Measurements from ENCODE around the gene TM4SF20.

Gene TM4SF20

DNA sequence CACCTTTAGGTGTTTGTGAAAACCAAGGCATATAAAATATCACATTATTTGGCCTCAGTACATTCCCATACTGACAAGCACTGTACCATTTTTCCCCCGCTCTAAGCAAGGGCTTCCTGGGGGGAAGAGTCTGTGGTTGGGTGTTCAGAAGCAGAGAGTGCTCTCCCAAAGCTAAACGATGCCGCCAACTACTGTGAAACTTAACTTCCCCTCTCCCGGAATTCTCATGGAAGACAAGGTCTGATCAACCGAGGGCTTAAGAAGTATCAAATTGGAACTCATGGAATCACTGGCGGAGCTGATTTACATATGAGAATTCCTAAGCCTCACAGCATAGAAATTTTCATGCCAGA is 54.5 kb downstream of the TM4SF20 start:
- peak overlapping the region; percentile 84 to 86 for H3K4me3 ChIP-seq (replicated peaks in 1 of 2; ENCODE audit: low read depth in 2 of 2, low read length in 2 of 2)
- no peak for DNase-seq (ENCODE audit: low read depth in 2 of 2)
- TF ChIP-seq, protein P1, sequence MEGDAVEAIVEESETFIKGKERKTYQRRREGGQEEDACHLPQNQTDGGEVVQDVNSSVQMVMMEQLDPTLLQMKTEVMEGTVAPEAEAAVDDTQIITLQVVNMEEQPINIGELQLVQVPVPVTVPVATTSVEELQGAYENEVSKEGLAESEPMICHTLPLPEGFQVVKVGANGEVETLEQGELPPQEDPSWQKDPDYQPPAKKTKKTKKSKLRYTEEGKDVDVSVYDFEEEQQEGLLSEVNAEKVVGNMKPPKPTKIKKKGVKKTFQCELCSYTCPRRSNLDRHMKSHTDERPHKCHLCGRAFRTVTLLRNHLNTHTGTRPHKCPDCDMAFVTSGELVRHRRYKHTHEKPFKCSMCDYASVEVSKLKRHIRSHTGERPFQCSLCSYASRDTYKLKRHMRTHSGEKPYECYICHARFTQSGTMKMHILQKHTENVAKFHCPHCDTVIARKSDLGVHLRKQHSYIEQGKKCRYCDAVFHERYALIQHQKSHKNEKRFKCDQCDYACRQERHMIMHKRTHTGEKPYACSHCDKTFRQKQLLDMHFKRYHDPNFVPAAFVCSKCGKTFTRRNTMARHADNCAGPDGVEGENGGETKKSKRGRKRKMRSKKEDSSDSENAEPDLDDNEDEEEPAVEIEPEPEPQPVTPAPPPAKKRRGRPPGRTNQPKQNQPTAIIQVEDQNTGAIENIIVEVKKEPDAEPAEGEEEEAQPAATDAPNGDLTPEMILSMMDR (IDR thresholded peaks at IDR 0.05; ENCODE audit: low read depth, low read length), result no peak

DNA sequence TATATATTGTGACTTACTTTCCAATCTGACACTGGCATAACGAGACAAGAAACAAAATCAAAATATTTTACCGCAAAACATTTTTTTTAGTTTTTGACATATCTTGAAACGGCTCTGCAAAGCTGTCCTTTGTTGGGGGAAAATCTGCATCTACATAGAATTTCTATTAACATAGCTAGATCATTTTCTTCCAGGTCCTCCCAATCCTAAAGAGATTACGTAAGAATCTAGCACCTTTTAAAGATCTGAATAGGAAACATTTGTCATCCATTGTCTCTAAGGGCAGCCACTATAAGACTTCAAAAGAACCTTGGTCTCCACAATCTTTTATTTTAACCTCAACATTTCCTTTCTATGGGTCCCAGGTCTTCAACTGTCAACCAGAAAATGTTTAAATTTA is 55.3 kb downstream of the TM4SF20 start:
- DNase-seq (ENCODE audit: low read depth in 2 of 2), result no peak
- TF ChIP-seq, protein P1 (IDR thresholded peaks at IDR 0.05; ENCODE audit: low read depth, low read length), result no peak
- H3K4me3 ChIP-seq (replicated peaks in 1 of 2; ENCODE audit: low read depth in 2 of 2, low read length in 2 of 2), result no peak overlapping the region

DNA sequence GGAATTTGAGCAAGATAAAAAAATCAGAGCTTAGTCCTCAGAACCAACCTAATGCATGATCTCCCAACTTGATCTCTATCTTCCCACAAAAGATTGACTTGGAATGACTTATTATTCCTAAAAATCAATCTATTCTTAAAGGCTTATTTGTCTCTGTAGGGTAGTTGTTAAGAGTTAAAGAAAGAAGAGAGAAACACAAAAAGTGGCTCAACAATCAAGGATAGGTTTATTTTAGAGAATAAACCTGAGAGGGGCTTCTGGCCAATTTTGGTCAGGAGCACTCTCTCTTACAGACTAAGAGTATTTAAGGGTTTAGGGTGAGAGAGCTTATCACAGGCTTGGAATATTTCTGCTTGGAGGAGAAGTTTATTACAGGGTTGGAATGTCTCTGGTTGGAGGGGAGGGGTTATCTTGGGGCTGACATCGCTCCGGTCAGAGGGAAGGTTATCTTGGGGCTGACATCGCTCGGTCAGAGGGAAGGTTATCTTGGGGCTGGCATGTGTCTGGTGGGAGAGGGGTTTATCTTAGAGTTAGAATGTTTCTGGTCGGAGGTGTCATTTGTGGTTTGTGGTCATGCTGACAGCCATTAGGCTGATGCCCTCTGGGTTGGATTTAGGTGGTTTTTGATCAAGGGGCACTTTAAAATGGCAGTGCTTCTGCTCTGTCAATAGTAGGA is 56.4 kb downstream of the TM4SF20 start:
- TF ChIP-seq, protein P1 (IDR thresholded peaks at IDR 0.05; ENCODE audit: low read depth, low read length), result no peak
- no peak overlapping the region for H3K4me3 ChIP-seq (replicated peaks in 1 of 2; ENCODE audit: low read depth in 2 of 2, low read length in 2 of 2)
- no peak for DNase-seq (ENCODE audit: low read depth in 2 of 2)

DNA sequence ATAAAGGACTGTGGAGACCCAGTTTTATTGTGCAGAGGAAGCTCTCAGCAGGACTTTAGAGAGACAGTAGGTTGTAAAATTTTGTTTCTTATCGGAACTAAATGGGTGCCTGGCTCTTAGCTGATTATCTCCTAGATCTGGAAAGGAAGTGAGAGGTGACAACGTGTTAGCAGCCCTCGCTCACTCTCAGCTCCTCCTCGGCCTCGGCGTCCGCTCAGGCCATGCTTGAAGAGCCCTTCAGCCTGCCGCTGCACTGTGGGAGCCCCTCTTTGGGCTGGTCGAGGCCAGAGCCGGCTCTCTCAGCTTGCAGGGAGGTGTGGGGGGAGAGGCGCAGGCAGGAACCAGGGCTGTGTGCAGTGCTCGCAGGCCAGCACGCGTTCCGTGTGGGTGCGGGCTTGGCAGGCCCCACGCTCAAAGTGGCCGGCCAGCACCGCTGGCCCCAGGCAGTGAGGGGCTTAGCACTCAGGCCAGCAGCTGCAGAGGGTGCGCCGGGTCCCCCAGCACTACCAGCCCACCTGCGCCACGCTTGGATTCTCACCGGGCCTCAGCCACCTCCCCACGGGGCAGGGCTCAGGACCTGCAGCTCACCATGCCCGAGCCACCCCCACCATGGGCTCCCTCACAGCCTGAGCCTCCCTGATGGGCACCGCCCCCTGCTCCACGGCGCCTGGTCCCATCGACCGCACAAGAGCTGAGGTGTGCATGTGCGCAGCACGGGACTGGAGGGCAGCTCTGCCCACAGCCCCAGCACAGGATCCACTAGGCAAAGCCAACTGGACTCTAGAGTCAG is 58.6 kb downstream of the TM4SF20 start:
- TF ChIP-seq, protein P1 (IDR thresholded peaks at IDR 0.05; ENCODE audit: low read depth, low read length), result no peak
- no peak for DNase-seq (ENCODE audit: low read depth in 2 of 2)
- H3K4me3 ChIP-seq (replicated peaks in 1 of 2; ENCODE audit: low read depth in 2 of 2, low read length in 2 of 2), result no peak overlapping the region

DNA sequence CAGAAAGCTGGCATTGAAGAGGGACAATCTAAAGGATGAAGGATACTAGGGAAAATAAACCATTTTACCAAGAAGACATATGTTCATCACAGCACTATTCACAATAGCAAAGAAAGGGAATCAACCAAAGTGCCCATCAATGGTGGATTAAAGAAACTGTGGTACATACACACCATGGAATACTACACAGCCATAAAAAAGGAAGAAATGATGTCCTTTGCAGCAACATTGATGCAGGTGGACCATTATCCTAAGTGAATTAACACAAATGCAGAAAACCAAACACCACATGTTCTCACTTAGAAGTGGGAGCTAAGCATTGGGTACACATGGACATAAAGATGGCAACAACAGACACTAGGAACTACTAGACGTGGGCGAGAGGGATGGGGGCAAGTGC is 61.3 kb downstream of the TM4SF20 start:
- H3K4me3 ChIP-seq (replicated peaks in 1 of 2; ENCODE audit: low read depth in 2 of 2, low read length in 2 of 2), result no peak overlapping the region
- TF ChIP-seq, protein P1 (IDR thresholded peaks at IDR 0.05; ENCODE audit: low read depth, low read length), result no peak
- DNase-seq (ENCODE audit: low read depth in 2 of 2), result no peak

DNA sequence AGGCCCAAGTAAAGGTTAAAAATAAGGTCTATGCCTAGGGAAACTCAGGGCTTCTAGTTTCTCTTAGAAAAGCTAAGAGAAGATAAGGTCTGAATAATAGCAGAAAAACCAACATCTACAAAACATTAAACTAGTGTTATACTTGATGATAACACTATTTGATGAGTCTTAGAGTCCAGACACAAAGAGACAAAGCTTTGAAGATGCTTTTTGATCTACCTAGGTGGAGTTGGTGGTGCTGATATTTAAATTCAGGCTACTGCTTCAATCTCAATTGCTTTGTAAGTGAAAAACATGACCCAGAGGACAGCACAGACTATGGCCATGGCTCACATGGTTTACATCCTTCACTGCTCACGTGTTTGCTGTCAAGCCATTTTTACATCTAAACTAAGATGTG is 65.8 kb downstream of the TM4SF20 start:
- TF ChIP-seq, protein P1 (IDR thresholded peaks at IDR 0.05; ENCODE audit: low read depth, low read length), result no peak
- DNase-seq (ENCODE audit: low read depth in 2 of 2), result no peak
- H3K4me3 ChIP-seq (replicated peaks in 1 of 2; ENCODE audit: low read depth in 2 of 2, low read length in 2 of 2), result no peak overlapping the region
